ENCODE results near the gene EPSTI1.

GRCh38 chr13:42883142-42883541 lies 108.9 kb downstream of the EPSTI1 start:
- TF ChIP-seq GATA2 (IDR thresholded peaks at IDR 0.05; ENCODE audit: low read depth, low read length) (no peak), GATA3 (IDR thresholded peaks at IDR 0.05; ENCODE audit: low read depth, low read length) (no peak)

Measured in SH-SY5Y (cell line).